ENCODE results near the gene ABHD2.
A peak's percentile ranks its signal among the peaks of the same experiment; 100 is the strongest.

The ABHD2 gene

DNA sequence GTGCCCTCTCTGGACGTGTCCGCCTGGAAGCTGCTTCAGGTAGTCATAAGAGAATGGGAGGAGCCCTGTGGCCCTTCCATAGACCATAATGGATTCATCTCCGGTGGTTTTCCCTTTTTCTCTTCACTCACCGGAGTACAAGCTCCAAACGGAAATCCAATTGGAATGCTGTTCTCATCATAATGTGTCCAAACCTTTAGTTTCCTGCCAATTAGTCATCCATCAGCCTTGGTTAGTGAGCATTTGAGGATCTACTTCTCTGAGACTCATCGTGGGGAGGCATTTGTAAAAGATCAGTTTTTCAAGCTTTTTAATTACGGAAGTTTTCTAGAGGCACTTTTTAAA, 34.9 kb downstream of the ABHD2 start:
- no peak for DNase-seq (ENCODE audit: low spot score)
- in situ Hi-C loops (cut with MboI; ENCODE audit: low pct_unique_long_range_greater_than_20kb, low sequenced_read_pairs, unreplicated experiment): no loop called here
- TF ChIP-seq, protein P1, sequence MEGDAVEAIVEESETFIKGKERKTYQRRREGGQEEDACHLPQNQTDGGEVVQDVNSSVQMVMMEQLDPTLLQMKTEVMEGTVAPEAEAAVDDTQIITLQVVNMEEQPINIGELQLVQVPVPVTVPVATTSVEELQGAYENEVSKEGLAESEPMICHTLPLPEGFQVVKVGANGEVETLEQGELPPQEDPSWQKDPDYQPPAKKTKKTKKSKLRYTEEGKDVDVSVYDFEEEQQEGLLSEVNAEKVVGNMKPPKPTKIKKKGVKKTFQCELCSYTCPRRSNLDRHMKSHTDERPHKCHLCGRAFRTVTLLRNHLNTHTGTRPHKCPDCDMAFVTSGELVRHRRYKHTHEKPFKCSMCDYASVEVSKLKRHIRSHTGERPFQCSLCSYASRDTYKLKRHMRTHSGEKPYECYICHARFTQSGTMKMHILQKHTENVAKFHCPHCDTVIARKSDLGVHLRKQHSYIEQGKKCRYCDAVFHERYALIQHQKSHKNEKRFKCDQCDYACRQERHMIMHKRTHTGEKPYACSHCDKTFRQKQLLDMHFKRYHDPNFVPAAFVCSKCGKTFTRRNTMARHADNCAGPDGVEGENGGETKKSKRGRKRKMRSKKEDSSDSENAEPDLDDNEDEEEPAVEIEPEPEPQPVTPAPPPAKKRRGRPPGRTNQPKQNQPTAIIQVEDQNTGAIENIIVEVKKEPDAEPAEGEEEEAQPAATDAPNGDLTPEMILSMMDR (IDR thresholded peaks at IDR 0.05; ENCODE audit: extremely low read depth, insufficient read depth, missing control alignments): no peak

DNA sequence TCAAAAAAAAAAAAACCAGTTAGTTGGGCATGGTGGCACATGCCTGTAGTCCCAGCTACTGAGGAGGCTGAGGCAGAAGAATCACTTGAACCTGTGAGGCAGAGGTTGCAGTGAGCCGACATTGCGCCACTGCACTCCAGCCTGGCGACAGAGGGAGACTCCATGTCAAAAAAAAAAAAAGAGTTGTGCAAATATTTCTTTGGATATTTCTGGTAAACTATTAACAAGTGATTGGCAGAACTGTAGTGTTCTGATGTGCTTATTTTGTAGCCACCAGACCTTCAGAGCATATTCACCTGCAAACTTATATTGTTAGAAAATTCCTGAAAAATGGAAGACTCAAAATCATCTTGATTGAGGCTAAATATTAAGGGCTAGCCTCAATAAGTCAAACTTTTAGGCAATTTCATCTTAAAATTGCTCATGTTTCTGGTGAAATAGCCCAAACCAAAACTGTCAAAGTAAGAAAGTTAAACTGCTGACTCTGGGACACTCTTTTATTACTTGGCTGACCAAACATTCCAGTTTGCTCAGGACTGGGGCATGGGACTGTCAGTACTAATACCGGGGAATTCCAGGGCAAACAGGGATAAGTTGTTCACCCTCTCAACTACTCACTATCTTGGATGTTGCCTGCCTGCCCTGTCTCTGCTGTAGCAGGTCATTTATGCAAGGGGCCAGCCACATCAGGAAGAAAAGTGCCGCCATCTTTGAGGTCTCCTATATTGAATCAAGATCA, 37.0 kb downstream of the ABHD2 start:
- in situ Hi-C loops (cut with MboI; ENCODE audit: low pct_unique_long_range_greater_than_20kb, low sequenced_read_pairs, unreplicated experiment): no loop called here
- no peak for DNase-seq (ENCODE audit: low spot score)
- TF ChIP-seq, protein P1 (IDR thresholded peaks at IDR 0.05; ENCODE audit: extremely low read depth, insufficient read depth, missing control alignments): no peak

DNA sequence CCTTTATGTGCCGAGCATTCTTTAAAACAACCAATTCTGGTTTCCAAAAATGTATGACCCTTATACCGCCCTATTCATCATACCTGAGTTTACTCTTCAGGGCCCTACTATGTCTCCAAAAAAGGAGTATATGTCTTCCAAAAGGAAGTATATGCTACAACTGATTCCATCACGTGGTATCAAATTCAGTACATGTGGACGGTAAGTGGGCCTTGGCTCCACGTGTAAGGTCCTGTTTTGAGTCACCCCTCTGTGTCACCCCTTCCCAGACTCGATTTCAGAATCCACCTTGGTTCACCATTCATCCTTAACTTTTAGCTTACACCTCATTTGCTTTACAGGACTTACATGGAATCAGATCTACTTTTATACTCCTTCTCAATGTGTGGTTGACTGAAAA, 37.8 kb downstream of the ABHD2 start:
- TF ChIP-seq, protein P1 (IDR thresholded peaks at IDR 0.05; ENCODE audit: extremely low read depth, insufficient read depth, missing control alignments): no peak
- in situ Hi-C loops (cut with MboI; ENCODE audit: low pct_unique_long_range_greater_than_20kb, low sequenced_read_pairs, unreplicated experiment): no loop called here
- DNase-seq (ENCODE audit: low spot score): no peak

DNA sequence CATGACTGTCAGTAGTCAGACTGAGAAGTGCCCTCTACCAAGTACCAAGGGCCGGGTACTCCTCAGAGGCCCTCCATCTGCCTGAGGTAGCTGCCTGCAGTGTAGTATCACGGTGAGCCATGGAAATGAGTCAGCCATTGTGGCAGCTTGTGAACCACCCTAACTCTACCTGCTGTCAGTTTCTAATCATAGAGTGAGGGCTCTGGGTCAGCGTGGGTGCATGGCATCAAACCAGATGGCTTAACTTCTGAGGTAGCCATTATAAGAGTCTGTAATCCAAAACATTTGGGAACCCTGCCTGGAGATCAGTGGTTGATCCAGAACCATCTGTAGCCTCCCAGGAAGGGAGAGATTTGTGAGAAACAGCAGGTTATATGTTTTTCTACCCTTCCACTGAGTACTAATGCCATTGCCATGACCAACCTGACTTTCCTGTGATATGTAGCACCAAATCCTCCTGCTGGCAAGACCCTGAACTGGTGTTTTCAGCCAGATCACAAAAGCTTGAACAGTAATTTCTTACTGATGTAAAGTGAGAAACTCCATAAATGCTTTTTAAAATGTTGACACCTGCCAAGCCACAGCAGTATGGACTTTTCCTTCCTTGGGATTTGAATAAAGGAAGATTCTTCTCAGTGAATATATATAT, 38.9 kb downstream of the ABHD2 start:
- DNase-seq (ENCODE audit: low spot score): no peak
- TF ChIP-seq, protein P1 (IDR thresholded peaks at IDR 0.05; ENCODE audit: extremely low read depth, insufficient read depth, missing control alignments): no peak
- in situ Hi-C loops (cut with MboI; ENCODE audit: low pct_unique_long_range_greater_than_20kb, low sequenced_read_pairs, unreplicated experiment): no loop called here

DNA sequence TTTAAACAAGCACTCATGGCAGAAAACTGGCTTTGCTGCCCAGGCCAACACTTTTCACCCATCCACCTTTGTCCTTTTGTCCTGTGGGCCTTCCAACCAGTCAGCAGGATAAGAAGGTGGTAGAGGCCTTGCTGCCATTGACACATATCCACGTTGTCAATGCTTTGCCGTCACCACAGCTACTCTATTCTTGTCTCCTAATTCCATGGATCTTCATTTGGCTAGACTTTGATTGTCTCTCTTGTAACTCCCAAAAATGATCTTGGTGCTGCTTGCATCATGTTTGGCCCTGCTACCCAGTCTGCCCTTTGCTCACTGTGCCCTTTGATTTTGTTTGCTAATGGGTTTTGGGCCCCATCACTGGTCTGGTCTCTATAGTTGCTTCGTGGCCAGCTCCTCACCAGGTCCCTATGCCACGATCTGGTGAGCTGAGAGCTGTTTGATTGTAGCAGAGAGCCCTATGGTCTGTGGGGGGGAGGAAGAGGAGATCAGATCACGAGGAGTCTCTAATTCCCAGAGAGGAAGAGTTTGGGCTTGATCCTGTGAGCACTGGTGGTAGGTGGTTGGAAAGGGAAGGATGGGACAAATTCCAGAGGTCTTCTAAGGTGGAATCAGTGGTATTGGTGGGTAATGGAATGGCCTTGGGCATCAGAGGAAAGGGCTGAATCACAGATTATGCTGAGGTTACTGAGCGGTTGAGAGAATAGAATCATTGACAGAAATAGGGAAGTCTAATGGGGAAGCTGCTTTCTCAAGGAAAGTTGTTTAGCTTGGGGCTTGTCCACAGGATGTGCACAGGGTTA, 40.3 kb downstream of the ABHD2 start:
- in situ Hi-C loops (cut with MboI; ENCODE audit: low pct_unique_long_range_greater_than_20kb, low sequenced_read_pairs, unreplicated experiment): no loop called here
- TF ChIP-seq, protein P1 (IDR thresholded peaks at IDR 0.05; ENCODE audit: extremely low read depth, insufficient read depth, missing control alignments): no peak
- DNase-seq (ENCODE audit: low spot score): no peak

DNA sequence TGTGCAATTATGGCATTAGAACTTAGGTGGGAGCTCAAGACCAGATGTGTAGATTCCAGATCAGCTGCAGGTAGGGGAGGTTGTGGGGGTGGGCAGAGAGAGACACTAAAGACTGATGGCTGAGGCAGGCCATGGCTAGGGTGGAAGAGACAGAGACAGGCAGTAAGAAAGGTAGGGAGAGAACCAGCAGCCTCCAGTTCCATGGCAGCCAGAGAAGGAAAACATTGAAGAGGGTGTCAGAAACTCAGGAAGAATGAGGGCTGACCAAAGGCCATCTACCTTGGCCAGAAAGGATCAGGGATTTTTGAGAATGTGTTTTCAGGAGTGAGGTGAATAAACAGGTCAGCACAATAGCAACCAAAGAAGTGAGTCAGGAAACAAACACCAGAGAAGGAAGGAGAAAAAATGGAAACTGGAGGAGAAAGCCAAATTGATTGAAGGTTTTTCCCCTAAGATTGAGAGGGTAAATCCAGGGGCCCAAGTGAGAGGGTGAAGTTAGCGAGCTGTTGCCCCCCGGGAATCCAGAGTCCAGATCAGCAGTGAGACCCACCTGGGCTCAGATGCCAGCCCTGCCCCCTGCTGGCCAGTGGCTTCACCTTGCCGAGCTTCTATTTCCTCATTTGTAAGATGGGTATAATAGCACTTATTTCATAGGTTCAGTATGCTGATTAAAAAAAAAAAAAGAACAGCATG, 41.0 kb downstream of the ABHD2 start:
- peak; percentile 55 for DNase-seq (ENCODE audit: low spot score)
- in situ Hi-C loops (cut with MboI; ENCODE audit: low pct_unique_long_range_greater_than_20kb, low sequenced_read_pairs, unreplicated experiment): no loop called here
- TF ChIP-seq, protein P1 (IDR thresholded peaks at IDR 0.05; ENCODE audit: extremely low read depth, insufficient read depth, missing control alignments): peak; percentile 81

All from GM13977 (cell line).